Body of pancreas (tissue), 4 donors: Measurements from ENCODE around the gene SLC34A3. TPM values are rescaled to one million over a fixed set of nuclear protein-coding genes. Genes with fewer than 3 reads are reported as not detected.

Source experiments
- ATAC-seq: fragments of 150-250 bp; one replicate; pipeline ENCODE4 v1.9.1; 2016
- DNase-seq, 4 donors: peaks; one replicate each; pipeline ENCODE4 v3.0.0-alpha.2; 2019
- H3K27ac ChIP-seq, 4 donors: fragments of 200-600 bp; sonication (generic); 1 replicate in 3 of 4; 2 replicates in 1 of 4; pipeline versions ENCODE4 v1.5.1 to v1.6.1; 2016 to 2019; ENCODE audit warnings: mild to moderate bottlenecking in 1 of 4, mixed read lengths in 1 of 4, moderate library complexity in 1 of 4
- H3K27me3 ChIP-seq, 2 donors: fragments of 200-600 bp; sonication (generic); one replicate each; pipeline ENCODE4 v1.6.0; 2016; ENCODE audit warnings: mild to moderate bottlenecking in 1 of 2
- H3K36me3 ChIP-seq, 2 donors: fragments of 200-600 bp; sonication (generic); replicated peaks in 1 of 2; 2 replicates each; pipeline ENCODE4 v1.5.1; 2016; ENCODE audit warnings: low read depth in 2 of 2; ENCODE audit not compliant: insufficient read depth in 1 of 2
- H3K4me1 ChIP-seq: fragments of 200-600 bp; sonication (generic); one replicate; pipeline ENCODE4 v1.6.0; 2016
- H3K4me3 ChIP-seq, 2 donors: fragments of 200-600 bp; sonication (generic); 1 replicate in 1 of 2; 2 replicates in 1 of 2; pipeline ENCODE4 v1.5.1; 2016 to 2019
- H3K9me3 ChIP-seq, 3 donors: fragments of 200-600 bp; sonication (generic); 1 replicate in 2 of 3; 2 replicates in 1 of 3; pipeline ENCODE4 v1.5.1; 2016
- POLR2A ChIP-seq, 3 donors: fragments of 450-650 bp; IDR thresholded peaks; one replicate each; pipeline ENCODE4 v1.6.1; 2016; ENCODE audit warnings: antibody characterized with exemption in 3 of 3, mild to moderate bottlenecking in 2 of 3
- WGBS, 2 donors: methylation state at CpG; one replicate each; pipeline ENCODE4 v1.1.5; 2017; 5-methylcytosine and 5-hydroxymethylcytosine counted together
- intact Hi-C: fragments of 100-400 bp; cut with DNase I; formaldehyde crosslinking; loops from one replicate; pipeline ENCODE4 v1.15.1; 2023
- total RNA-seq, 2 donors: library from RNA; depleted of rRNA; stranded (reverse); fragments of >200 nt; gene quantifications; one replicate each; pipeline ENCODE4 v1.1.0, GENCODE V29; 2016
- TF ChIP-seq, protein P1 (sequence below), 7 experiments: fragments of 450-650 bp in 4 of 7; fragments of 200-600 bp in 3 of 7; sonication (generic) in 3 of 7; IDR thresholded peaks; one replicate each; pipeline ENCODE4 v1.5.1; 2016 to 2019; ENCODE audit warnings: antibody characterized with exemption in 7 of 7

SLC34A3 gene
- total RNA-seq, 2 donors from 2014 or later: 0.33 TPM; not detected in 1

DNA sequence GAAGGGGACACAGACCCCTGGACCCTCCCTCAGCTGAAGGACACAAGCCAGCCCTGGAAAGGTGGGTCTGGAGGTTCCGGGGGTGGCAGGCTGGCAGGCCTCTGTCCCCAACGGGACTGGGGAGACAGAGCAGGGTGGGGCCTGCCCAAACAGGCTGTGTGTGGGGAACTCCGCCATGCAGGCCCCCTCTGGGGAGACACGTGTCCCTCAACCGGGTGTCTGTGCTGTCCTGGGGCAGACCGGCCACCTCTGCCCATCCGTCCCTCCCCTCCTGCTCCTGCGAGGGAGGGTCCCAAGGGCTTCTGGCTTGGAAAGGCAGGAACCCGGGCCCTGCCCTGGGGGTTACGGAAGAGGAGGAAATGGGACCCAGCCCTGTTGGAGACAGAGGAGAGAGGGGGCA, 1.4 kb downstream of the SLC34A3 start:
- H3K4me1 ChIP-seq: peaks cover 27% of the 10 kb centered on the region
- peaks cover 0 to 26% of the 10 kb centered on the region in 2 donors for H3K27me3 ChIP-seq
- H3K9me3 ChIP-seq: no peaks in the 10 kb centered on the region
- no peaks in the 10 kb centered on the region for H3K36me3 ChIP-seq
- WGBS, 2 donors: 68 to 77% methylated on average over 4 to 10 of the region's 10 CpGs
- no peak overlapping the region for H3K4me3 ChIP-seq
- TF ChIP-seq, protein P1, sequence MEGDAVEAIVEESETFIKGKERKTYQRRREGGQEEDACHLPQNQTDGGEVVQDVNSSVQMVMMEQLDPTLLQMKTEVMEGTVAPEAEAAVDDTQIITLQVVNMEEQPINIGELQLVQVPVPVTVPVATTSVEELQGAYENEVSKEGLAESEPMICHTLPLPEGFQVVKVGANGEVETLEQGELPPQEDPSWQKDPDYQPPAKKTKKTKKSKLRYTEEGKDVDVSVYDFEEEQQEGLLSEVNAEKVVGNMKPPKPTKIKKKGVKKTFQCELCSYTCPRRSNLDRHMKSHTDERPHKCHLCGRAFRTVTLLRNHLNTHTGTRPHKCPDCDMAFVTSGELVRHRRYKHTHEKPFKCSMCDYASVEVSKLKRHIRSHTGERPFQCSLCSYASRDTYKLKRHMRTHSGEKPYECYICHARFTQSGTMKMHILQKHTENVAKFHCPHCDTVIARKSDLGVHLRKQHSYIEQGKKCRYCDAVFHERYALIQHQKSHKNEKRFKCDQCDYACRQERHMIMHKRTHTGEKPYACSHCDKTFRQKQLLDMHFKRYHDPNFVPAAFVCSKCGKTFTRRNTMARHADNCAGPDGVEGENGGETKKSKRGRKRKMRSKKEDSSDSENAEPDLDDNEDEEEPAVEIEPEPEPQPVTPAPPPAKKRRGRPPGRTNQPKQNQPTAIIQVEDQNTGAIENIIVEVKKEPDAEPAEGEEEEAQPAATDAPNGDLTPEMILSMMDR (IDR thresholded peaks at IDR 0.05): no peak
- no peak for TF ChIP-seq POLR2A (IDR thresholded peaks at IDR 0.05)
- intact Hi-C loops: loop anchor here (5.0 kb wide), 2 partner anchors 40 to 115 kb away; no protein-coding TSS in a partner anchor
- H3K27ac ChIP-seq: no peak overlapping the region
- ATAC-seq: no peak
- DNase-seq: no peak

DNA sequence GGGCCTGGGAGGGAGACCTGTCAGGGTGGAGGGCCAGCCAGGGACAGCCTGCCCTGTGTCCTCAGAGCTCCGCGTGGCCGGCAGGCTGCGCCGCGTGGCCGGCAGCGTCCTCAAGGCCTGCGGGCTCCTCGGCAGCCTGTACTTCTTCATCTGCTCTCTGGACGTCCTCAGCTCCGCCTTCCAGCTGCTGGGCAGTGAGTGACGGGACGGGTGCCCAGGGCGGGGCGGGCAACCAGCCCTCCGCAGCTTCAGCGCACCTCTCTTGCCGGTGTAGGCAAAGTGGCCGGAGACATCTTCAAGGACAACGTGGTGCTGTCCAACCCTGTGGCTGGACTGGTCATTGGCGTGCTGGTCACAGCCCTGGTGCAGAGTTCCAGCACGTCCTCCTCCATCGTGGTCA, 1.8 kb downstream of the SLC34A3 start:
- no peaks in the 10 kb centered on the region for H3K9me3 ChIP-seq
- 60 to 80% methylated on average over 2 to 24 of the region's 24 CpGs for WGBS, 2 donors
- H3K36me3 ChIP-seq: no peaks in the 10 kb centered on the region
- no peak overlapping the region for H3K4me3 ChIP-seq
- no peak for TF ChIP-seq POLR2A (IDR thresholded peaks at IDR 0.05)
- TF ChIP-seq, protein P1 (IDR thresholded peaks at IDR 0.05): no peak
- peaks cover 27% of the 10 kb centered on the region for H3K4me1 ChIP-seq
- intact Hi-C loops: loop anchor here (5.0 kb wide), 2 partner anchors 40 to 115 kb away; no protein-coding TSS in a partner anchor
- H3K27ac ChIP-seq: no peak overlapping the region
- no peak for DNase-seq
- no peak for ATAC-seq
- H3K27me3 ChIP-seq: peaks cover 0 to 26% of the 10 kb centered on the region in 2 donors

DNA sequence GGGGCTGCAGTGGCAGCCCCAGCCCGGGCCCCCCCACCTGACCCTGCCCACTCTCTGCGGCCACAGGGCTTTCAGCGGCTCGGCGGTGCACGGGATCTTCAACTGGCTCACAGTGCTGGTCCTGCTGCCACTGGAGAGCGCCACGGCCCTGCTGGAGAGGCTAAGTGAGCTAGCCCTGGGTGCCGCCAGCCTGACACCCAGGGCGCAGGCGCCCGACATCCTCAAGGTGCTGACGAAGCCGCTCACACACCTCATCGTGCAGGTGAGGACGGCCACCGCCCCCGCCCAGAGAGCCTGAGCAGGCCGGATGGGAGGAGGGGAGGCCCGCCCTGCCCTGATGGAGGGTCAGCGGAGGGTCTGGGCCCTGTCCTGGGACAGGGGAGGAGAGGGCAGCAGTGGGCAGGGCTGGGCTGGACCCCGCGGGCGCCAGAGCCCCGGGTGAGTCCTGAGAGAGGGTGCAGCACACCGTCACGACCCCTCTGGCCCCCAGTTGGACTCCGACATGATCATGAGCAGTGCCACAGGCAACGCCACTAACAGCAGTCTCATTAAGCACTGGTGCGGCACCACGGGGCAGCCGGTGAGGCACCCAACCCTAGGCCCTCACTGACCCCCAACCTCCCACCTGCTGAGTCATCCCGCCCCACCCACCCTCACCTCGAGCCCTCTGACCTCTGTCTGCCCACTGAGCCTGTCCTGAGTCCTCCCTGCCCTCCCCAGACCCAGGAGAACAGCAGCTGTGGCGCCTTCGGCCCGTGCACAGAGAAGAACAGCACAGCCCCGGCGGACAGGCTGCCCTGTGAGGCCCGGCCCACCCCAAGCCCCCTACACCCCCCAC, 2.7 kb downstream of the SLC34A3 start:
- peaks cover 0 to 26% of the 10 kb centered on the region in 2 donors for H3K27me3 ChIP-seq
- H3K36me3 ChIP-seq: no peaks in the 10 kb centered on the region
- ATAC-seq (no peak), DNase-seq (no peak)
- TF ChIP-seq, protein P1 (IDR thresholded peaks at IDR 0.05): no peak
- TF ChIP-seq POLR2A (IDR thresholded peaks at IDR 0.05): no peak
- H3K9me3 ChIP-seq: no peaks in the 10 kb centered on the region
- 60 to 69% methylated on average over 15 to 40 of the region's 40 CpGs for WGBS, 2 donors
- no peak overlapping the region for H3K4me3 ChIP-seq
- H3K4me1 ChIP-seq: peaks cover 29% of the 10 kb centered on the region
- H3K27ac ChIP-seq: no peak overlapping the region
- intact Hi-C loops: loop anchor here (5.0 kb wide), 2 partner anchors 41 to 116 kb away; no protein-coding TSS in a partner anchor

DNA sequence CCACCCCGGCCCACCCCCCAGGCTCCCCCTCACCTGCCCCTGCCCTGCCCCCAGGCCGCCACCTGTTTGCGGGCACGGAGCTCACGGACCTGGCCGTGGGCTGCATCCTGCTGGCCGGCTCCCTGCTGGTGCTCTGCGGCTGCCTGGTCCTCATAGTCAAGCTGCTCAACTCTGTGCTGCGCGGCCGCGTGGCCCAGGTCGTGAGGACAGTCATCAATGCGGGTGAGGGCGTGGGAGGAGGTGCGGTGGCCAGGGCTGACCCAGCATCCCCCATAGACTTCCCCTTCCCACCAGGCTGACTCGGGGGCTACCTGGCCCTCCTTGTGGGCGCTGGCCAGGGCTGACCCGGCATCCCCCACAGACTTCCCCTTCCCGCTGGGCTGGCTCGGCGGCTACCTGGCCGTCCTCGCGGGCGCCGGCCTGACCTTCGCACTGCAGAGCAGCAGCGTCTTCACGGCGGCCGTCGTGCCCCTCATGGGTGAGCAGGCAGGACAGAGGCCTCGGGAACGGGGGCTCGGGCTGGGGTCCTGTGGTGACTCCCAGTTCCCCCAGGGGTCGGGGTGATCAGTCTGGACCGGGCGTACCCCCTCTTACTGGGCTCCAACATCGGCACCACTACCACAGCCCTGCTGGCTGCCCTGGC, 3.5 kb downstream of the SLC34A3 start:
- WGBS, 2 donors: 36% methylated on average over 21 of the region's 40 CpGs; no CpG with 5 or more reads in 1 of the 2 donors
- H3K4me3 ChIP-seq: no peak overlapping the region
- H3K4me1 ChIP-seq: peaks cover 35% of the 10 kb centered on the region
- DNase-seq (no peak), ATAC-seq (no peak)
- H3K27me3 ChIP-seq: peaks cover 0 to 26% of the 10 kb centered on the region in 2 donors
- TF ChIP-seq POLR2A (IDR thresholded peaks at IDR 0.05): no peak
- TF ChIP-seq, protein P1 (IDR thresholded peaks at IDR 0.05): no peak
- intact Hi-C loops: loop anchor here (5.0 kb wide), 2 partner anchors 42 to 117 kb away; no protein-coding TSS in a partner anchor
- no peaks in the 10 kb centered on the region for H3K9me3 ChIP-seq
- no peak overlapping the region for H3K27ac ChIP-seq
- H3K36me3 ChIP-seq: no peaks in the 10 kb centered on the region
